ENCODE results near the gene CLN3.
"Not testable (repeated sequence)": the region's sequence is repeated elsewhere in the genome, so short reads cannot be mapped to it uniquely, and the experiment has no call there.

The CLN3 gene

GRCh38 chr16:28482026-28482425 is 9.8 kb downstream of the CLN3 start:
- no peak for TF ChIP-seq CTCF (IDR thresholded peaks at IDR 0.05; ENCODE audit: extremely low read depth, missing control alignments)
- no peak for DNase-seq (ENCODE audit: low spot score)

GRCh38 chr16:28478506-28479180 is 13.2 kb downstream of the CLN3 start:
- no peak for TF ChIP-seq CTCF (IDR thresholded peaks at IDR 0.05; ENCODE audit: extremely low read depth, missing control alignments)
- no peak for DNase-seq (ENCODE audit: low spot score)

- no peak for DNase-seq (ENCODE audit: low spot score)
- TF ChIP-seq CTCF (IDR thresholded peaks at IDR 0.05; ENCODE audit: extremely low read depth, missing control alignments) = no peak
Observed at GRCh38 chr16:28477311-28477920, 14.5 kb downstream of the CLN3 start.

- TF ChIP-seq CTCF (IDR thresholded peaks at IDR 0.05; ENCODE audit: extremely low read depth, missing control alignments) = no peak
- no peak for DNase-seq (ENCODE audit: low spot score)
Observed at GRCh38 chr16:28475221-28475620, 16.7 kb downstream of the CLN3 start.

GRCh38 chr16:28473714-28474265 is 18.1 kb downstream of the CLN3 start:
- TF ChIP-seq CTCF (IDR thresholded peaks at IDR 0.05; ENCODE audit: extremely low read depth, missing control alignments) = no peak
- no peak for DNase-seq (ENCODE audit: low spot score)

- not testable (repeated sequence) for DNase-seq (ENCODE audit: low spot score)
Observed at GRCh38 chr16:28447081-28447480, 44.8 kb downstream of the CLN3 start.

- DNase-seq (ENCODE audit: low spot score) = not testable (repeated sequence)
Observed at GRCh38 chr16:28446388-28446787, 45.5 kb downstream of the CLN3 start.

- DNase-seq (ENCODE audit: low spot score) = not testable (repeated sequence)
Observed at GRCh38 chr16:28443943-28444342, 47.9 kb downstream of the CLN3 start.

- not testable (repeated sequence) for DNase-seq (ENCODE audit: low spot score)
Observed at GRCh38 chr16:28438899-28439298, 53.0 kb downstream of the CLN3 start.

- not testable (repeated sequence) for DNase-seq (ENCODE audit: low spot score)
Observed at GRCh38 chr16:28435340-28435739, 56.5 kb downstream of the CLN3 start.

Data from GM20000 (cell line).